Measurements from ENCODE around the gene ZNF786.
"Not testable (repeated sequence)": the region's sequence is repeated elsewhere in the genome, so short reads cannot be mapped to it uniquely, and the experiment has no call there.

ZNF786 gene, protein sequence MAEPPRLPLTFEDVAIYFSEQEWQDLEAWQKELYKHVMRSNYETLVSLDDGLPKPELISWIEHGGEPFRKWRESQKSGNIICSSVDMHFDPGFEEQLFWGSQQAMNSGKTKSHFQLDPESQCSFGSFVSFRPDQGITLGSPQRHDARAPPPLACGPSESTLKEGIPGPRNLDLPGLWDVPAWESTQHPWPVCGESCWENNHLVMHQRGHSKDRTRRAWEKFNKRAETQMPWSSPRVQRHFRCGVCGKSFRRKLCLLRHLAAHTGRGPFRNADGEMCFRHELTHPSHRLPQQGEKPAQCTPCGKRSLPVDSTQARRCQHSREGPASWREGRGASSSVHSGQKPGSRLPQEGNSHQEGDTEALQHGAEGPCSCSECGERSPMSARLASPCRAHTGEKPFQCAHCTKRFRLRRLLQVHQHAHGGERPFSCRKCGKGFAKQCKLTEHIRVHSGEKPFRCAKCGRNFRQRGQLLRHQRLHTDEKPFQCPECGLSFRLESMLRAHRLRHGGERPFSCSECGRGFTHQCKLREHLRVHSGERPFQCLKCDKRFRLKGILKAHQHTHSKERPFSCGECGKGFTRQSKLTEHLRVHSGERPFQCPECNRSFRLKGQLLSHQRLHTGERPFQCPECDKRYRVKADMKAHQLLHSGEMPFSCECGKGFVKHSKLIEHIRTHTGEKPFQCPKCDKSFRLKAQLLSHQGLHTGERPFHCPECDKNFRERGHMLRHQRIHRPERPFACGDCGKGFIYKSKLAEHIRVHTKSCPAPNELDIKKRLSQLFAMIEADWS

DNA sequence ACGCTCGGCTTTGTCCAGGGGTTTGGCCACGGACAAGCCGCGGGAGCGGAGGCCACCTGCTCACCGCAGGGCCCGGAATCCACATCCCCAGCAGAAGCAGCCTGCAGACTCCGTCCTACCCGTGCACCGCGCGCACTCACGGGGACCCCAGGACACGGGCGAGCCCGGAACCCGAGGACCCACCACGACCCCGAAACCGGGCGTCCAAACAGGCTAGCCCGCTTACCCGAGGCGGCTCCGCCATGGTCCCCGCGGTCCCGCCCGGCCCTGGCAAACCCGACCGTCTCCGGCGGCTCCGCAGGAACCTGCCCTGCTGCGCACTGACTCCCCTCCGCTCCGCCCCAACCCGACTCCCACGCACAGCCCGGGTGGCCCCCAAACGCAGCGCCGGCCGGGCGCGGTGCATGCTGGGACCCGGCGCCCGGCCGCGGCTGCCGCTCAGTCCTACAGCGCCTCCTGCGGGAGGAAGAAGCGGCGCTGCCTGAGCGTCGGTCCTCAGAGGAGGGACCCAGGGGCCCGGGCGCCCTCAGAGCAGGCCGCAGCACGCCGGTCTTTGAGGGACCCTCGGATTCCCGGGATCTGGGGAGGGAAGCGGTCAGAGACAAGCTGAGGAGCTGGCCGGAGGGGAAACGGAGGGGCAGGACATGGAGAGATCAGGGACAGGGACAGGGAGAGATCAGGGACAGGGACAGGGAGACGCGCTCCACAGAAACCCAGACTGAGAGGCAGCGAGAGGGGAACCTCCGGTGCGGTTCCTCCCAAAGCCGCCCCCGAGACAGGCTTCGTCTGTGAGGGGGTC, at the start of gene ZNF786:
ZNF786 (minus strand) TSS at position 322 of the 799 bp plus-strand sequence; CDS start at position 244, 78 bp downstream.
- DNase-seq (ENCODE audit: low read depth, low spot score), result peak; percentile 95

DNA sequence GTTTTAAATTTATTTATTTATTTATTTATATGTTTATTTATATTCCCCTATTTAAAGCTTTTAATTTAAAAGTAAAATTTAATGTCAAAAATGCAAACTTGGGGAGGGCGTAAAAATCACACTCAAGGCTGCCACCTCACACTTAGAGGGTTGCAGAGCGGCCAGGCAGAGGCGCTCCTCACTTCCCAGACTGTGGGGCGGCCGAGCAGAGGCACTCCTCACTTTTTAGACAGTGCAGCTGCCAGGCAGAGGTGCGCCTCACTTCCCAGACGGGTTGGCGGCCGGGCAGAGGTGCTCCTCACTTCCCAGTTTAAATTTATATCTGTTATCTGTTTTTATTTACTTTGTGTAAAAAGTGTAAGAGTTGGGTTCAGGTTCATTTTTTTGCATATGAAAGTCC, 45.6 kb upstream of the ZNF786 start:
- no peak for DNase-seq (ENCODE audit: low read depth, low spot score)

DNA sequence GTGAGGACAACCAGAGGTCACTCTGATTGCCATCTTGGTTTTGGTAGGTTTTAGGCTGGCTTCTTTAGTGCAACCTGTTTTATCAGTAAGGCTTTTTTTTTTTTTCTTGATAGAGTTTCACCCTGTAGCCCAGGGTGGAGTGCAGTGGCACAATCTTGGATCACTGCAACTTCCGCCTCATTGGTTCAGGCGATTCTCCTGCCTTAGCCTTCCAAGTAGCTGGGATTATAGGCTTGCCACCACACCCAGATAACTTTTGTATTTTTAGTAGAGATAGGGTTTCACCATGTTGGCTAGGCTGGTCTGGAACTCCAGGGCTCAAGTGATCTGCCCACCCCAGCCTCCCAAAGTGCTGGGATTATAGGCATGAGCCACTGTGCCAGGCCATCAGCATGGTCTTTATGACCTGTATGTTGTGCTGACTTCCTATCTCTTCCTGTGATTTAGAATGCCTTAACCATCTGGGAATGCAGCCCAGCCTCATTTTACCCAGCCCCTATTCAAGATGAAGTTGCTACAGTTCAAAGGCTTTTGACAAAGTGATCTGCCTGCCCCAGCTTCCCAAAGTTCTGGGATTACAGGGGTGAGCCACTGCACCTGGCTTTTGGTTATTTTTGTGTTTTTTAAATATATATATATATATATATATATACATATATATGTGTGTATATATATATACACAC, 42.7 kb upstream of the ZNF786 start:
- DNase-seq (ENCODE audit: low read depth, low spot score), result no peak

DNA sequence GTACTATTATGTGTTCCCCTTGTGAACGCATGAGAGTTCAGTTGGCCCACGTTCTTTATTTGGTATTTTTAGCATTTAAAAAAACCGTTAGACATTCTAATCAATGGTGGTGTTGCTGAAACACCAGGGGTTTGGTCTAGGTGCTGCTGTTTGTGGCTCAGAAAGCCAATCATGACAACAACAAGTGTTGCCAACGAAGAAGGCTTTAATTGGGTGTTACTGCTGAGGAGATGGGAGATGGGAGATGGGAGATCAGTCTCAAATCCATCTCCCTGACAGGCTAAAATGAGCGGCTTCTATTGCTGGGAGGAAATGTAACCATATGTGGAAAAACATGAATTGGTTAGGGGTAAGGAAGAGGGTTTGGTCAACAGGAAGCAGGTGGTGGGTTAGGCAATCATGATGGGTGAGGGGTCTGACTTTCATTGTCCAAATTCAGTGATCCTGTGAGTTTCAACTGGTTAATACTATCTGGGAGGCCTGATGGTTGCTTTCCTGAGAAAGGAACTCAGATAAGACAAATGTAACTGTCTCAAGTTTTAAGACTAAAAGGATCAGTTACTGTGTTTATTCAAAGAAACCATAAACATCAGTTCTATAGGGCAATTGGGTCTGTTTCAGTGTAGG, 40.2 kb upstream of the ZNF786 start:
- no peak for DNase-seq (ENCODE audit: low read depth, low spot score)

DNA sequence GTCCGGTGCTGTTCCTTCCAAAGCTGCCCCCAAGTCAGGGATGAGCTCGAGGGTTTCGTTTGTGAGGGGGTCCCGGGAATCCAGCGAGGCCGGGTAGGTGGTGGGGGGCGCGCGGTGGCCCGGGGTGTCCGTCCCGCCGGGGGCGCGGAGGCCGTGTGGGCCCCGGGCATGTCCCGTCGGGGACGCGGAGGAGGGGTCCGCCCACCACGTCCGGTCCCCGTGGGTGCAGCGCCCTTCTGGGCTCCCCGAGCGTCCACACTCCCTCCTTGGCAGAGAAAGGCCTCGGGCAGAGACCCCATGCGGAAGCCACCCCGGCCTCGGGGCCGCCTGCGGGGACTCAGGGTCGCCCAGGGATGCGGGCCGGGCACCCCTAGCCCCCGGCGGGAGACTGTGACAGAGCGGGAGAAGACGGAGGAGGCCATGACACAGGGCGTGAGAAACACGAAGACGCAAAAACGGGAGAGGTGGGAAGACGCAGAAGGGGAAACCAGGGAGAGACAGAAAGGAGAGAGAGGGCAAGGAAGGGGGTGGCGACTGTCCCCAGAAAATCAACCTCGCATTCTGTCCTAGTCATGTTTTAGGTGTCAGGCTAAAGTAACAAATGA, 36.2 kb upstream of the ZNF786 start:
- peak; percentile 31 for DNase-seq (ENCODE audit: low read depth, low spot score)

DNA sequence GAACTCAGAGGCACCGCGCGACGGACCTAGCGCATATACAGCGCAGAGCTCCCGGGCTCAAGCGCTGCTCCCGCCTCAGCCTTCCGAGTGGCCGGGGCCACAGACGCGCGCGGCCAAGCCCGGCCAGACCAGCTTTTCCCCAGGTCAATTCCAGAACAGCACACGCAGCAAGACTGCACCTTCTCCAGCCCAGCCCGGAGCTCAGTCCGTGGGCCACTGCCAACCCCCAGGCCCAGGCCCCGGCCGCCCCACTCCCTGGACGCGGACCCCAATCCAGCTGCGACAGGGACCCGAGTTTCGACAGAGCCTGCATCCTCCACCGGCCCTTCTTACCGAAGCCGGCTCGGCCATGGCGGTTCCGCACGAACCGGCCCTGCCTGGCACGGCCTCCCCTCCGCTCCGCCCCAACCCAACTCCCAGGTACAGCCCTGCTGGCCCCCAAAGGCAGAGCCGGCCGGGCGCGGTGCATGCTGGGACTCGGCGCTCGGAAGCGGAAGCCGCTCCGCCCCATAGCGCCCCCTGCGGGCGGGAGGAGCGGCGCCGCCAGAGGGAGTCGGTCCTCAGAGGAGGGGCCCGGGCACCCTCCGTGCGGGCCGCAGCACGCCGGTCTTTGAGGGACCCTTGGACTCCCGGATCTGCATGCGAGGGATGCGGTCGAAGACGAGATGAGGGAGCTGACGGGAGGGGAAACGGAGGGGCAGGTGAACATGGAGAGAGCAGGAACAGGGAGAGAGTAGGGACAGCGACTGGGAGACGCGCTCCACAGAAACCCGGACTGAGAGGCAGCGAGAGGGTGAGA, 35.5 kb upstream of the ZNF786 start, which contains the start of gene ZNF425:
ZNF425 (minus strand) TSS at position 462 of the 799 bp plus-strand sequence; CDS start at position 351, 111 bp downstream.
- peak; percentile 90 for DNase-seq (ENCODE audit: low read depth, low spot score)

DNA sequence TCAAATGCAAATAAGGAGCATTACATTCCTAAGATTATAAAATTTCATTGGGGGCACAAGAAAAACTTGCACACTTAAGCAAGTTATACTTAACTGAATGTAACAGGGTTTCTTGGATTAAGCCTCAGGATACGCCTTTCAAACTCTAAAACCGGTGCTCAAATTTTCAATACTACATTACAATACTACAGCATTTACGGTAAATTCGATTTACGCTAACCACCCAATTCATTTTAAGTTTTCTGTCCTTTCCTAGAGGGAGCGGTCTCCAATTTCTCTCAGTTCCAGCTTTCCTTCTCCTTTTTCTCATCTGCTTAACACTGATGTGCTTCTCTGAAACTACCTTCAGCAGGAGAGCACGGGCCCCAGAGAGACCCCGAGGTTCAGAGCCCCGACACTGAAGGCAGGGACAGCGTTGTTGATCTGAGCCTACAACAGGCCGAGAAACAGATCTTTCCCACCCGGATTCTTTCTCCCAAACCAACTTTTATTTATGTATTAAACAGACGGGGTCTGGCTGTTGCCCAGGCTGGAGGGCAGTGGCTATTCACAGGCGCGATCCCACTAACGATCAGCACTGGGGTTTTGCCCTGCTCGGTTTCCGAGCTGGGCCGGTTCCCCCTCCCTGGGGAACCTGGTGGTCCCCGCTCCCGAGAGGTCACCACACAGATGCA, 34.8 kb upstream of the ZNF786 start:
- no peak for DNase-seq (ENCODE audit: low read depth, low spot score)

DNA sequence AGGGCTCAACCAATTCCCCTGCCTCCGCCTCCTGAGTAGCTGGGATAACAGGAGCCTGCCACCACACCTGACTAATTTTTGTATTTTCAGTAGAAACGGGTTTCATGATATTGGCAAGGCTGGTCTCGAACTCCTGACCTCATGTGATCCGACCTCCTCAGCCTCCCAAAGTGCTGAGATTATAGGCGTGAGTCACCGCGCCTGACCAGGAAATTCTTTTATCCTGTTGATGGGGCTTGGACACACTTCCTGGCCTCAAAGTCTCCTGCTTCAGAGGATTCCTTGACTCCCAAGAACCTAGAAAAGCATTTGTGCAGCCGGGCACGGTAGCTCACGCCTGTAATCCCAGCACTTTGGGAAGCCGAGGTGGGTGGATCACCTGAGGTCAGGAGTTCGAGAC, 19.5 kb upstream of the ZNF786 start:
- DNase-seq (ENCODE audit: low read depth, low spot score), result no peak

DNA sequence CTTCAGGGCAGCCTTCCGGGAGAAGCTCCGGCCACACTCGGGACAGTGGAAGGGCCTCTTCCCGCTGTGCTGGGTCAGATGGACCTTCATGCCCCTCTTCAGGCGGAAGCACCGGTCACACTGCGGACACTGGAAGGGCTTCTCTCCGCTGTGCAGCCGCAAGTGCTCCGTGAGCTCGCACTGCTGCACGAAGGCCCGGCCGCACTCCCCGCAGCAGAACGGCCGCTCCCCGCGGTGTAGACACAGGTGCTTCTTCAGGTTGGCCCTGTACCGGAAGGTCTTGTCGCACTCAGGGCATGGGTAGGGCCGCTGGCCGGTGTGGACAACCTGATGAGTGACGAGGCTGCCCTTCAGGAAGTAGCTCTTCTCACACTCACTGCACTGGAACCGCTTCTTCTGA, 14.2 kb upstream of the ZNF786 start:
- DNase-seq (ENCODE audit: low read depth, low spot score), result no peak

DNA sequence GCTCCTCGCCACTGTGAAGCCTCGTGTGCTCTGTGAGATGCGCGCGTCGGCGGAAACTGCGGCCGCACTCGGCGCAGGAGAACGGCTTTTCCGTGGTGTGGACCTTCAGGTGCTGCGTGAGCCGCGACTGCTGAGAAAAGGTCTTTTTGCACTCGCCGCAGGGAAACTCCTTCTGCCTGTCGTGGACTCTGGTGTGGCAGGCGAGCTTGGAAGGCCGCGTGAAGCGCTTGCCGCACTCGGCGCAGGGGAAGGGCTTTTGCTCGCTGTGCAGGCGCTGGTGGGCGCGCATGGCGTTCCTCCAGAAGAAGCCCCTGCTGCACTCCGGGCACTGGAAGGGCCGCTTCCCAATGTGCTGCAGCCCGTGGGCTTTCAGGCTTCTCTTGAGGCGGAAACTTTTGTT, 13.7 kb upstream of the ZNF786 start:
- DNase-seq (ENCODE audit: low read depth, low spot score), result no peak

DNA sequence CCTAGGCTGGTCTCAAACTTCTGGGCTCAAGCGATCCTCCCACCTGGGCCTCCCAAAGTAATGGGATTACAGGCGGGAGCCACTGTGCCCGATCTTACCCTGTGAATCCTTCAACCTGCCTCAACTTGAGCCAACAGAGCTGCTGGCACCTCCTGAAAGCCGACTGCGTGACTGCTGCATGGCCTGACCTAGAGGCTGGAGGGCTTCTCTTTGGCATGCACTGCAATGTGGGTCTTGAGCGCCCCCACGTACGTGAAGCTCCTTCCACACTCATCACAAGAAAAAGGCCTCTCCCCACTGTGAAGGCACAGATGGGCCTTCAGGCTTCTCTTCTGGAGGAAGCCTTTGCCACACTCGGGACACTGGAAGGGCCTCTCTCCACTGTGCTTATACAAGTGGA, 12.9 kb upstream of the ZNF786 start:
- no peak for DNase-seq (ENCODE audit: low read depth, low spot score)

DNA sequence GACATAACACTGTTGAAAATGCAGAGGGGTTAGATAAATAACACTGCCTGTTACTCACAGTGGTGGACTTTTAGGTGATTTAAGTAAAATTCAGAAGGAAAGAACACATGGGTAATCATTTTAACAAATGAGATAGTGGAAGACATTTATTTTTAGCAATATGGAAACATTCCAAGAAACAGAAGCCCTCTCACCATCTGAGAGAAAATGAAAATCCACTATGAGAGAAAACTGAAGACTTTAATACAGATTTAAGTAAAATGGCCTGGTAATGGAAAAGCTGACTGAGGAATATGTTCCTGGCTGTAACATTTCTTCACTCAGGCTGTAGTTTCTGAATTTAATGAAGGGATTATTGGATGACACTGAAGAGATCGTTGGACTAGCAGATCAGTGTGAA, 12.1 kb upstream of the ZNF786 start:
- DNase-seq (ENCODE audit: low read depth, low spot score), result no peak

DNA sequence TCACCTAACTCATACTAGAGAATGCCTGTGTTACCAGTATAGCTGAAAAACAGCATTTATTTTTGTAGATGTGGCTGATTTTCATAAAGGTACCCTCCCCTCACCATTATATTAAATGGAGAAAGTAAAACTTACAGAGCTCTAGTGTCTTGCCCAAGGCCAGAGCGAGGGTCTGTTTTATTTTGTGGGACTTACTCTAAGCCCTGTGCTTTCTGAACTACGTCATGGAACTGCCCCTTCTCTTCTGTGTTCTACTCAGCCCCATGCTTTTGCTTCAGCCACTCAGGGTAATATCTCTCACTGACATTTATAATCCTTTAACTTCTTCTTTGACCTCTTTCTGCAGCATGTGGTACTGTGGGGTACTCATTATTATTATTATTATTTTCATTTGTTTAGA, 10.3 kb upstream of the ZNF786 start:
- DNase-seq (ENCODE audit: low read depth, low spot score), result no peak

DNA sequence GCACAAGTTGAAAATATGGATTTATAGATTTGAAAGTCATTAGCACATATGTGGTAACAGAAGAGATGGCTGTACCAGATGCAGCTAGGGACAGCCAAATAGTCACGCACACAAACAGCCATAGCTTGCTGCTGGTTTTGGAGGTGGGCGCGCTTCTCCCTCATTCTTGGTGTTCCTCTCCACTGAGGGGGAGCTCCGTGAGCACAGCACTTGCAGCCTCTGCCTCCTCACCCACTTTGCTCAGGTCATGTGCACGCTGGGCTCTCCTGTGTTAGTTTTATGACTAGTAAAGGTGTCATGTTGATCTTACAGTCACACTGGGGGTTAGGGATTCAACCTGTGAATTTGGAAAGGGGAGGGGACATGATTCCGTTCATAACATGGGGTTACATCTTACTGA, 8.5 kb upstream of the ZNF786 start:
- DNase-seq (ENCODE audit: low read depth, low spot score), result no peak

DNA sequence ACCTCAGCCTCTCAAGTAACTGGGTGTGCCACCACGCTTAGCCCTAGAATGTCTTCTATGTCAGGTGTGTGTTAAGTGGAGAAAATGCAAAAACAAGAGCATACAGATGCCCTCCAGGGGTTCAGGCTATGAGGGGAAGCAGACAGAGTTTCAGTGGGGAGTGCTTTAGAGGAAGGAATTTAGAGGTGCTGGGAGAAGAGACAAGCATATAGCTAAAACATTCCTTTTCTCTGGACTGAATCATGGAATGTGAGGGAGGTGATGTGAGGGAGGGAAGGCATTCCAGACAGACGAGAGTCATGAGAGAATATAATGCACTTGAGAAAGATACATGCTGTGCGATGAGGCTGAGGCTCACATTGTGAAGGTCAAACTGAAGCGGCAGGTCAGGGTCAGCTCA, 6.6 kb upstream of the ZNF786 start:
- no peak for DNase-seq (ENCODE audit: low read depth, low spot score)

DNA sequence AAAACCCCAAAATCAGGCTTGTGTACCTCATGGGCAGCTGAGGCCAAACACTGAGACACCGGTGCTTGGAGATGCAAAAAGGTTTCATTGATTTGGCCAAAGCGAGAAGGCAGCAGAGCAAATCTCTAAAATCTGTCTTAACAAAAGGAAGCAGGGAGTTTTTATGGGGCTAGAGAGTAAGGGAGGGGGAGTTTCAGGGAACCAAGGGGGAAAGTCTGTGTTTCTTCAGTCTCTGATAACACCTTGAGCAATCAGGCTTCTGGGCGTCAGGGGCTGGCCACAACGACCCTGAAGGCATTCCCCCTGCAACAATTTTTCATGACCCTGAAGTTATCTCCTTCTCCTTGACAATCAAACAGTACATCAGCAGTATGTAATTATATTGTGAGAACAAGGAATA, 2.7 kb upstream of the ZNF786 start:
- no peak for DNase-seq (ENCODE audit: low read depth, low spot score)

DNA sequence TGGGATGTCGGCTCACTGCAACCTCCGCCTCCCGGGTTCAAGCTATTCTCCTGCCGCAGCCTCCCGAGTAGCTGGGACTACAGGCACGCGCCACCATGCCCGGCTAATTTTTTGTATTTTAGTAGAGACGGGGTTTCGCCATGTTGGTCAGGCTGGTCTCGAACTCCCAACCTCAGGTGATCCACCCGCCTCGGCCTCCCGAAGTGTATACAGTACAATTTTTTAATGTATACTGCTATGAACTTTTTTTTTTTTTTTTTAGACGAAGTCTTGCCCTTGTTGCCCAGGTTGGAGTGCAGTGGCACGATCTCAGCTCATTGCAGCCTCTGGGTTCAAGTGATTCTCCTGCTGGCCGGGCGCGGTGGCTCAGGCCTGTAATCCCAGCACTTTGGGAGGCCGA, 1.7 kb upstream of the ZNF786 start:
- not testable (repeated sequence) for DNase-seq (ENCODE audit: low read depth, low spot score)

DNA sequence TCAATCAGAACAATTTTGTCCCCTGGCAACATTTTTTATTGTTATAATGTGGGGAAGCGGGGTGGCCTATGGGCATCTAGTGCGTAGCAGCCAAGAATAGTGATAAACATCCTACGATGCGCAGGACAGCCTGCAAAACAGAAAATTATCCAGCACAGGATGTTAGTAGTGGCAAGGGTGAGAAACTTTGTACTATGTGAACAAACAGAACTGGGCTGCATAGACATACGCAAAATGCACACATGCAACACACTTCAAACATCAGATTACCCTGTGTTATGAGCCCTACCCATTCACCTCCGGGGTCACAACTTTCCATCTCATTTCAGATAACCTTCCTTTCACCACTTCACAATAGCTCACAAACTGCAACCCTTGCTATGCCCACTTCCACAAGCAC, 3.1 kb downstream of the ZNF786 start:
- no peak for DNase-seq (ENCODE audit: low read depth, low spot score)

DNA sequence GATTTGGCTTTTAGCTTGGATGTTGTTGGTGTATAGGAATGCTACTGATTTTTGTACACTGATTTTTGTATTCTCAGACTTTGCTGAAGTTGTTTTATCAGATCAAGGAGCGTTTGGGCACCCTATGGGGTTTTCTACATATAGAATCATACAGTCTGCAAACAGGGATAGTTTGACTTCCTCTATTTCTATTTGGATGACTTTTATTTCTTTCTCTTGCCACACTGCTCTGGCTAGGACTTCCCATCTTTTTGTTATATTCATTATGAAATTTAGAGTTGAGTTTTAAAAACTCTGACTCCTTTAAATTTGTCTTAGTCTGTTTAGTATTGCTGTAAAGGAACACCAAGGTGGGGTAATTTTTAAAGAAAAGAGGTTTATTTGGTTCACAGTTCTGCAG, 4.7 kb downstream of the ZNF786 start:
- no peak for DNase-seq (ENCODE audit: low read depth, low spot score)
